ENCODE data around the gene NFKBIL1. TPM values are rescaled to one million over a fixed set of nuclear protein-coding genes. Genes with fewer than 3 reads are reported as not detected.

NFKBIL1 gene
- total and polyA plus RNA-seq, 9 of the 15 experiments (the other 6 are each of a cell fraction or from before 2014, with no cell fraction given): 0.49 to 33.1 (median 7.6) TPM

DNA sequence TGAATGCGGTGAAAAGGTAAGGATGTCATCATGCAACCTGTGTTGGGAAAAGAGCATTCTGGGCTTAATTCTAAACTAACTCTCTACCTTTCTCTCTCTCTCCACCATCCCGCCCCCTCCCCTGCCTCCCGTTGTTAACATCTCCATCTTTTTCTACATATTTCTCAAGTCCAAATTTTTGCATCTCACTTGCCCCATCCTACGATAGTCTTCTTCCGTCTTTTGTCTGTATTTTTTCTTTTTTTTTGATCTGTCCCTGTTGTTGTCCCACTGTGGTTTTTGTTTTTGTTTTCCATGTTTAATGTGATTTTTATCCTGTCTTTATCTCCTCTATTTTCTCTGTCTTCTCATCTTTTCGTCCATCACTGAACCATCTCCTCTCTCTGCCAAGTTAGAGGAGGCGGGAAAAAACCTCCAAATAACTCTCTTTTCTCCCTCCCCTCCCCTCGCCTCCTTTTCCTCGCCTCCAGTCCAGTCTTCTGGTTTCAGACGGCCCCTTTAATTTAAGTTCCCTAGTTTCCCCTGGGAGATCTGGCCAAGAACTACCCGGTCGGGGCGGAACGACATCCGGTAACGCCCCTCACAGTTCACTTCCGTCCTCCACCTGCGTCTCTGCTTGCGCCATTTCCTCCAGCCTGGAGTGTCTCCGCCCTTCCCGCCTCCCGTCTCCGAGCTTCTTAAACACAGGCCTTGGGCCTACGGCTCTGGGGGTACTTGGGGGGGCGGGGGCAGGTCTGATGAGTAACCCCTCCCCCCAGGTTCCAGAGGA, at the start of gene NFKBIL1 (continued):
- TF ChIP-seq NR4A1 (CRISPR knock-in tag; IDR thresholded peaks at IDR 0.05) (no peak), NR4A1 (tag; IDR thresholded peaks at IDR 0.05) (peak; percentile 64; the same call in 1 of the 2 replicates), C11orf30 (IDR thresholded peaks at IDR 0.05; ENCODE audit: low read depth) (peak; percentile 87), CHD1 (IDR thresholded peaks at IDR 0.05; ENCODE audit: low read length) (no peak), JUND (IDR thresholded peaks at IDR 0.05; ENCODE audit: borderline replicate concordance, low read depth, low read length) (peak; percentile 82), JUND (tag; IDR thresholded peaks at IDR 0.05; ENCODE audit: borderline replicate concordance, low read depth, low read length) (no peak; the same call in 2 of the 3 replicates), SREBF2 (CRISPR knock-in tag; IDR thresholded peaks at IDR 0.05) (0 out of 2 replicates have a peak, but pooled peaks have one; percentile 29), MTA2 (IDR thresholded peaks at IDR 0.05; ENCODE audit: low read depth) (peak; percentile 31), TBP (optimal IDR thresholded peaks at IDR 0.05; ENCODE audit: low read depth, low read length) (peak; percentile 88), FOXK2 (conservative IDR thresholded peaks at IDR 0.05 in 1 of 2, IDR thresholded peaks at IDR 0.05 in 1 of 2; ENCODE audit: low read depth in 2 of 2) (peak; percentile 38 to 60), ZNF766 (CRISPR knock-in tag; conservative IDR thresholded peaks at IDR 0.05) (peak; percentile 64), ZNF668 (CRISPR knock-in tag; IDR thresholded peaks at IDR 0.05) (no peak), RAD21 (CRISPR knock-in tag; conservative IDR thresholded peaks at IDR 0.05 in 1 of 2, IDR thresholded peaks at IDR 0.05 in 1 of 2) (peak in 1 of 2 experiments; percentile 14; a peak in 1 of 4 replicates), NFRKB (IDR thresholded peaks at IDR 0.05; ENCODE audit: low read depth) (peak; percentile 91), ZNF12 (CRISPR knock-in tag; IDR thresholded peaks at IDR 0.05) (no peak), ZBTB1 (CRISPR knock-in tag; IDR thresholded peaks at IDR 0.05; ENCODE audit: borderline replicate concordance, low read depth) (0 out of 2 replicates have a peak, but pooled peaks have one; percentile 28)
- TF ChIP-seq, protein P1, sequence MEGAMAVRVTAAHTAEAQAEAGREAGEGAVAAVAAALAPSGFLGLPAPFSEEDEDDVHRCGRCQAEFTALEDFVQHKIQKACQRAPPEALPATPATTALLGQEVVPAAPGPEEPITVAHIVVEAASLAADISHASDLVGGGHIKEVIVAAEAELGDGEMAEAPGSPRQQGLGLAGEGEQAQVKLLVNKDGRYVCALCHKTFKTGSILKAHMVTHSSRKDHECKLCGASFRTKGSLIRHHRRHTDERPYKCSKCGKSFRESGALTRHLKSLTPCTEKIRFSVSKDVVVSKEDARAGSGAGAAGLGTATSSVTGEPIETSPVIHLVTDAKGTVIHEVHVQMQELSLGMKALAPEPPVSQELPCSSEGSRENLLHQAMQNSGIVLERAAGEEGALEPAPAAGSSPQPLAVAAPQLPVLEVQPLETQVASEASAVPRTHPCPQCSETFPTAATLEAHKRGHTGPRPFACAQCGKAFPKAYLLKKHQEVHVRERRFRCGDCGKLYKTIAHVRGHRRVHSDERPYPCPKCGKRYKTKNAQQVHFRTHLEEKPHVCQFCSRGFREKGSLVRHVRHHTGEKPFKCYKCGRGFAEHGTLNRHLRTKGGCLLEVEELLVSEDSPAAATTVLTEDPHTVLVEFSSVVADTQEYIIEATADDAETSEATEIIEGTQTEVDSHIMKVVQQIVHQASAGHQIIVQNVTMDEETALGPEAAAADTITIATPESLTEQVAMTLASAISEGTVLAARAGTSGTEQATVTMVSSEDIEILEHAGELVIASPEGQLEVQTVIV (CRISPR knock-in tag; IDR thresholded peaks at IDR 0.05; ENCODE audit: borderline replicate concordance): no peak
- TF ChIP-seq, protein P2, sequence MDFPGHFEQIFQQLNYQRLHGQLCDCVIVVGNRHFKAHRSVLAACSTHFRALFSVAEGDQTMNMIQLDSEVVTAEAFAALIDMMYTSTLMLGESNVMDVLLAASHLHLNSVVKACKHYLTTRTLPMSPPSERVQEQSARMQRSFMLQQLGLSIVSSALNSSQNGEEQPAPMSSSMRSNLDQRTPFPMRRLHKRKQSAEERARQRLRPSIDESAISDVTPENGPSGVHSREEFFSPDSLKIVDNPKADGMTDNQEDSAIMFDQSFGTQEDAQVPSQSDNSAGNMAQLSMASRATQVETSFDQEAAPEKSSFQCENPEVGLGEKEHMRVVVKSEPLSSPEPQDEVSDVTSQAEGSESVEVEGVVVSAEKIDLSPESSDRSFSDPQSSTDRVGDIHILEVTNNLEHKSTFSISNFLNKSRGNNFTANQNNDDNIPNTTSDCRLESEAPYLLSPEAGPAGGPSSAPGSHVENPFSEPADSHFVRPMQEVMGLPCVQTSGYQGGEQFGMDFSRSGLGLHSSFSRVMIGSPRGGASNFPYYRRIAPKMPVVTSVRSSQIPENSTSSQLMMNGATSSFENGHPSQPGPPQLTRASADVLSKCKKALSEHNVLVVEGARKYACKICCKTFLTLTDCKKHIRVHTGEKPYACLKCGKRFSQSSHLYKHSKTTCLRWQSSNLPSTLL (IDR thresholded peaks at IDR 0.05): peak; percentile 73; the same call in 1 of the 2 replicates
- TF ChIP-seq, protein P3, sequence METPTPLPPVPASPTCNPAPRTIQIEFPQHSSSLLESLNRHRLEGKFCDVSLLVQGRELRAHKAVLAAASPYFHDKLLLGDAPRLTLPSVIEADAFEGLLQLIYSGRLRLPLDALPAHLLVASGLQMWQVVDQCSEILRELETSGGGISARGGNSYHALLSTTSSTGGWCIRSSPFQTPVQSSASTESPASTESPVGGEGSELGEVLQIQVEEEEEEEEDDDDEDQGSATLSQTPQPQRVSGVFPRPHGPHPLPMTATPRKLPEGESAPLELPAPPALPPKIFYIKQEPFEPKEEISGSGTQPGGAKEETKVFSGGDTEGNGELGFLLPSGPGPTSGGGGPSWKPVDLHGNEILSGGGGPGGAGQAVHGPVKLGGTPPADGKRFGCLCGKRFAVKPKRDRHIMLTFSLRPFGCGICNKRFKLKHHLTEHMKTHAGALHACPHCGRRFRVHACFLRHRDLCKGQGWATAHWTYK (CRISPR knock-in tag; IDR thresholded peaks at IDR 0.05): no peak
- TF ChIP-seq, protein P4, sequence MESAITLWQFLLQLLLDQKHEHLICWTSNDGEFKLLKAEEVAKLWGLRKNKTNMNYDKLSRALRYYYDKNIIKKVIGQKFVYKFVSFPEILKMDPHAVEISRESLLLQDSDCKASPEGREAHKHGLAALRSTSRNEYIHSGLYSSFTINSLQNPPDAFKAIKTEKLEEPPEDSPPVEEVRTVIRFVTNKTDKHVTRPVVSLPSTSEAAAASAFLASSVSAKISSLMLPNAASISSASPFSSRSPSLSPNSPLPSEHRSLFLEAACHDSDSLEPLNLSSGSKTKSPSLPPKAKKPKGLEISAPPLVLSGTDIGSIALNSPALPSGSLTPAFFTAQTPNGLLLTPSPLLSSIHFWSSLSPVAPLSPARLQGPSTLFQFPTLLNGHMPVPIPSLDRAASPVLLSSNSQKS (CRISPR knock-in tag; IDR thresholded peaks at IDR 0.05): no peak
